NT2/D1 (cell line): Measurements from ENCODE around the gene LIMD2.

Experiments
- SUZ12 ChIP-seq: IDR thresholded peaks from 2 replicates; pipeline ENCODE4 v1.6.1; 2011; ENCODE audit not compliant: insufficient read length, insufficient read depth; ENCODE audit errors: extremely low read depth
- YY1 ChIP-seq: IDR thresholded peaks from 2 replicates; pipeline ENCODE4 v1.6.1; 2011; ENCODE audit not compliant: insufficient read length, insufficient read depth
- ZNF274 ChIP-seq: IDR thresholded peaks from 2 replicates; pipeline ENCODE4 v1.6.1; 2011; ENCODE audit warnings: mild to moderate bottlenecking, low read depth, low read length

DNA sequence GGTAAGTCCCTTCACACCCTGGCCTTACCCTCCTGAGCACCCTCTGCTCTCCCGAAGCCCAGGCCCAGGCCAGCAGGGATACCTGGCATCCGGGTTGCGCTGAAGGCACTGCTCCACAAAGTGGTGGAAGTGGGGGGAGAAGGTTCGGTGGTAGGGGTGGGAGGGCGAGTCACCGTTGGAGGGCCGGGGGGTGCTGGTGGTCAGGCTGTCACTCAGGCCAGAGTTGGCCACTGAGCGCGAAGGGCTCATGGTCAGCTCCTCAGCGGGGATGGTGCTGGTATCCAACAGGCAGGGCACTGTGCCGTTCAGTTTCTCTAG, 4.3 kb upstream of the LIMD2 start:
- TF ChIP-seq ZNF274 (no peak), YY1 (no peak), SUZ12 (no peak)
